Astrocyte of the cerebellum (primary cell): ENCODE results near the gene SH2D1B.

ENCODE experiments used
- DNase-seq: peaks from one replicate; pipeline ENCODE4 v3.0.0-alpha.2; 2011; ENCODE audit warnings: low read depth
- H3K4me3 ChIP-seq: 2 replicates; pipeline ENCODE4 v1.5.1; 2011; ENCODE audit warnings: mild to moderate bottlenecking, low read depth, low read length, moderate library complexity
- in situ Hi-C: cut with HindIII; loops from 2 replicates; pipeline ENCODE4 v1.10.0; 2017; ENCODE audit warnings: low sequenced_read_pairs
- TF ChIP-seq, protein P1 (sequence below): IDR thresholded peaks from 2 replicates; pipeline ENCODE4 v1.5.1; 2012; ENCODE audit warnings: low read length, low read depth, moderate library complexity, mild to moderate bottlenecking; ENCODE audit errors: missing control alignments

SH2D1B gene

DNA sequence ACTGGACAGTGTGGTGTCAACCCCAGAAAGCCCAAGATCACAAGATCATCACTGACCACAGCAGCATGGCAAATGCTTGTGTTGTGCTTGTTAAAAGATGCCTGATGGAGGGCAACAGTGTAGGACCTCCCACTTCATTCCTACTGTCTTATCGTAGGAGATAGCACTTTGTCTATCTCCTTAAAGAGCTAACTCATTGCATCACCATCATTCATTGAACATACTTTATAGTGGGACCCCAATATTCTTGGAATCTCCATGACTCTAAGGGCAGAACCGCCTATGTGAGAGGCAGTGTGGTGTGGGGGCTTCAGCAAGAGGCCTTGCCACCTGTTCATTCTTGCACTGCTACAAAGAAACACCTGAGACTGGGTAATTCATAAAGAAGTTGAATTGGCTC is 5.0 kb upstream of the SH2D1B start:
- TF ChIP-seq, protein P1, sequence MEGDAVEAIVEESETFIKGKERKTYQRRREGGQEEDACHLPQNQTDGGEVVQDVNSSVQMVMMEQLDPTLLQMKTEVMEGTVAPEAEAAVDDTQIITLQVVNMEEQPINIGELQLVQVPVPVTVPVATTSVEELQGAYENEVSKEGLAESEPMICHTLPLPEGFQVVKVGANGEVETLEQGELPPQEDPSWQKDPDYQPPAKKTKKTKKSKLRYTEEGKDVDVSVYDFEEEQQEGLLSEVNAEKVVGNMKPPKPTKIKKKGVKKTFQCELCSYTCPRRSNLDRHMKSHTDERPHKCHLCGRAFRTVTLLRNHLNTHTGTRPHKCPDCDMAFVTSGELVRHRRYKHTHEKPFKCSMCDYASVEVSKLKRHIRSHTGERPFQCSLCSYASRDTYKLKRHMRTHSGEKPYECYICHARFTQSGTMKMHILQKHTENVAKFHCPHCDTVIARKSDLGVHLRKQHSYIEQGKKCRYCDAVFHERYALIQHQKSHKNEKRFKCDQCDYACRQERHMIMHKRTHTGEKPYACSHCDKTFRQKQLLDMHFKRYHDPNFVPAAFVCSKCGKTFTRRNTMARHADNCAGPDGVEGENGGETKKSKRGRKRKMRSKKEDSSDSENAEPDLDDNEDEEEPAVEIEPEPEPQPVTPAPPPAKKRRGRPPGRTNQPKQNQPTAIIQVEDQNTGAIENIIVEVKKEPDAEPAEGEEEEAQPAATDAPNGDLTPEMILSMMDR: no peak
- in situ Hi-C loops: no loop called here
- no peak for DNase-seq
- no peak overlapping the region for H3K4me3 ChIP-seq

DNA sequence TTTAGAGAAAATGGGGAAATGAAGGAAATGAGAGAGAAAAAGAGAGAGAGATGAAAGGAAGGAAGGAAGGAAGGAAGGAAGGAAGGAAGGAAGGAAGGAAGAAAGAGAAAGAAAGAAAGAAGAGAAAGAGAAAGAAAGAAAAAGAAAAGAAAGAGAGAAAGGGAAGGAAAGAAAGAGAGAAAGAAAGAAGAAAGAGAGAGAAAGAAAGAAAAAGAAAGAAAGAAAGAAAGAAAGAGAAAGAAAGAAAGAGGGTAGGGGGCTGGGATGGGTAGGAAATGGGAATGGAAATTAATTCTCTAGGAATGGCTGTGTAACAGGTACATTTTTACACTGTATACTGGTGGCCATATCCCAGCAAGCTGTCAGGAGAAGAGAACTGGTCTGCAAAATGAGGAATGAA is 4.3 kb upstream of the SH2D1B start:
- TF ChIP-seq, protein P1: no peak
- H3K4me3 ChIP-seq: no peak overlapping the region
- DNase-seq: no peak
- in situ Hi-C loops: no loop called here

DNA sequence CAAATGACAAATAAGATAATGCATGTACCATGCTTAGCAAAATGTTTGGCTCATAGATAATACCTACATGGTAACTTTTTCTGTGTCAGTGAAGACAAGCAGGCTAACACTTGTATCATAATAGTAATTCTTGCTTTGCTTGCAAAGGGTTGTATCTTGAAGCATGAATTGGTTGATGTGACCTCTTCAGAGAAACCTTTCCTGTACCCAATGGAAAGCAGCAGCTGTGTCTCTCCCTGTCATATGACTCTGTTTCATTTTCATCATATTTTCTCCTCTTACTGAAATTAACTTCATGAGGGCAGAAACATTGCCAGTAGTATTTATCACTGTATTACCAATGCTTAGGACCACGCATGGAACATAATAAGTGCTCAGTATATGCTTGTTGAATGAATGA is 4.4 kb downstream of the SH2D1B start:
- in situ Hi-C loops: no loop called here
- DNase-seq: no peak
- TF ChIP-seq, protein P1: no peak
- H3K4me3 ChIP-seq: no peak overlapping the region

DNA sequence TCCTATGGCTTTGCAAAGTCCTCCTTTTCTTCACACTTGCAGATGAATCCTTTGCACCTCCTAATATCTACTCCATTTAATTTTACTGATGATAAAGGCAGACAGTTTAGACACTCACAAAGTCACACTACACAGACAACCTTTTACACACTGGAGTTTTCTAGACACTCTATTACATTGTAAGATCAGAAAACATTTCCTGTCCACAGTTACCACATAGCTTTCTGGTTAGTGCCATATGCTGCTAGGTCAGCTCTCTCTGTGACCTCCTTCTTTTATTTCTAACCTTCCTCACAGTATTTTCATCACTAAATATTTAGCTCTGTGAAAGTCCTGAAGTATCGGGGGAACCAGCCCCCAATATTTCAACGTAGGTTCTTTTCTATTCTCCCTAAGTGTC is 5.1 kb downstream of the SH2D1B start:
- no peak for DNase-seq
- in situ Hi-C loops: no loop called here
- TF ChIP-seq, protein P1: no peak
- no peak overlapping the region for H3K4me3 ChIP-seq

DNA sequence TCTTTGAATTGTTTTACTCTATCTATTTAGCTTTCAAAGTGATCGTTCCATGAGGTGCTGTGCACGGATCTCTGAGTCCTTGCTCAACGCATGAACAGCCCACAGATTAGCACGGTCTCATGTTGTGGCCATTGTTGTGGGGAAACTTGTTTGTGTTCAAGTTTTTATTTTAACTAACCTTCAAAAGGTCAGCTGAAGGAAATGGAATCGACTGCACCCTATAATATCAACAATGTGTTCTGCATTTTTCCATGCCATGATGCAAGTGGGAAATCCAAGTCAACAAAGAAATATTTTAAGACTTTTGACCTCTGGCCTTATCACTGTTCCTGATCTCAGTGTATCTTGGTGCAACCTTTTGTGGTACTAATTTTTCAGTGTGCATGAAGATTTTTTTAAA is 6.1 kb downstream of the SH2D1B start:
- DNase-seq: no peak
- TF ChIP-seq, protein P1: no peak
- in situ Hi-C loops: no loop called here
- no peak overlapping the region for H3K4me3 ChIP-seq

DNA sequence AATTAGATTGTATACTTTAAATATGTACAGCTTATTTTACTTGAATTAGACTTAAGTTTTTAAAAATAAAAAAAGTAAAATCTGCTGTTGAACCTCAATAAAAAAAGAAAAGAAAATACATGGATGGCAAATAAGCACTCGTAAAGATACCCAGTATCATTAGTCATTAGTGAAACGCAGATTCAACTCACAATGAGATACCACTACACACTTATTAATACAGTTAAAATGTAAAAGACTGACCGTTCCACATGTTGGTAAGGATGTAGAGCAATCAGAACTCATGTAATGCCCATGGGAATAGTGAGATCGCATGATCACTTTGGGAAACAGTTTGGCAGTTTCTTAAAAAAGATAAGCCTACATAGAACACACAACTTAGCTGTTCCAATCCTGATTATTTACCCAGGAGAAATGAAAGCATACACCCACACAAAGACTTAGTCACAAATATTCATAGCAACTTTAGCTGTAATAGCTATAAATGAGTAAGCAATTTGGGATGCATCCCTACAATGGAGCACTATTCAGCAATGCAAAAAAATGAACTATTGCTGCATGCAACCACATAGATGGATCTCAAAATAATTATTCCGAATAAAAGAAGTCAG is 7.3 kb downstream of the SH2D1B start:
- in situ Hi-C loops: no loop called here
- no peak for DNase-seq
- TF ChIP-seq, protein P1: no peak
- H3K4me3 ChIP-seq: no peak overlapping the region
